ENCODE data around the gene PSMB9.
"Not testable (repeated sequence)": the region's sequence is repeated elsewhere in the genome, so short reads cannot be mapped to it uniquely, and the experiment has no call there.

Gene PSMB9

GRCh38 chr6:32857156-32857891 lies 3.3 kb downstream of the PSMB9 start:
- Histone ChIP-seq H3K4me3 (ENCODE audit: insufficient read depth, low read depth, low read length, poor library complexity, severe bottlenecking) (no peak overlapping the region), H3K36me3 (ENCODE audit: control insufficient read depth, insufficient read depth, low read length) (peaks cover 41% of the 10 kb centered on the region), H3K27me3 (replicated peaks; ENCODE audit: control insufficient read depth, insufficient read depth, low read length, poor library complexity, severe bottlenecking) (no peaks in the 10 kb centered on the region), H3K4me1 (ENCODE audit: control insufficient read depth, insufficient read depth, low read length, poor library complexity, severe bottlenecking) (peaks cover 14% of the 10 kb centered on the region), H3K27ac (ENCODE audit: insufficient read depth, low read length, poor library complexity, severe bottlenecking) (no peak overlapping the region), H3K9me3 (ENCODE audit: control insufficient read depth, low read length) (no peaks in the 10 kb centered on the region)
- no peak for DNase-seq

- no peak for DNase-seq
- no peak overlapping the region for H3K27ac ChIP-seq (ENCODE audit: insufficient read depth, low read length, poor library complexity, severe bottlenecking)
- H3K4me1 ChIP-seq (ENCODE audit: control insufficient read depth, insufficient read depth, low read length, poor library complexity, severe bottlenecking), result peaks cover 11% of the 10 kb centered on the region
- no peak overlapping the region for H3K4me3 ChIP-seq (ENCODE audit: insufficient read depth, low read depth, low read length, poor library complexity, severe bottlenecking)
- no peaks in the 10 kb centered on the region for H3K27me3 ChIP-seq (replicated peaks; ENCODE audit: control insufficient read depth, insufficient read depth, low read length, poor library complexity, severe bottlenecking)
- no peaks in the 10 kb centered on the region for H3K9me3 ChIP-seq (ENCODE audit: control insufficient read depth, low read length)
- peaks cover 41% of the 10 kb centered on the region for H3K36me3 ChIP-seq (ENCODE audit: control insufficient read depth, insufficient read depth, low read length)
These were observed 4.2 kb downstream of the PSMB9 start for GRCh38 chr6:32858194-32858593.

- peaks cover 8% of the 10 kb centered on the region for H3K4me1 ChIP-seq (ENCODE audit: control insufficient read depth, insufficient read depth, low read length, poor library complexity, severe bottlenecking)
- peaks cover 41% of the 10 kb centered on the region for H3K36me3 ChIP-seq (ENCODE audit: control insufficient read depth, insufficient read depth, low read length)
- no peak overlapping the region for H3K27ac ChIP-seq (ENCODE audit: insufficient read depth, low read length, poor library complexity, severe bottlenecking)
- no peaks in the 10 kb centered on the region for H3K27me3 ChIP-seq (replicated peaks; ENCODE audit: control insufficient read depth, insufficient read depth, low read length, poor library complexity, severe bottlenecking)
- no peak overlapping the region for H3K4me3 ChIP-seq (ENCODE audit: insufficient read depth, low read depth, low read length, poor library complexity, severe bottlenecking)
- DNase-seq, result no peak
- no peaks in the 10 kb centered on the region for H3K9me3 ChIP-seq (ENCODE audit: control insufficient read depth, low read length)
These were observed 6.7 kb downstream of the PSMB9 start for GRCh38 chr6:32860674-32861073.

- Histone ChIP-seq H3K27ac (ENCODE audit: insufficient read depth, low read length, poor library complexity, severe bottlenecking) (no peak overlapping the region), H3K4me3 (ENCODE audit: insufficient read depth, low read depth, low read length, poor library complexity, severe bottlenecking) (no peak overlapping the region), H3K9me3 (ENCODE audit: control insufficient read depth, low read length) (no peaks in the 10 kb centered on the region), H3K4me1 (ENCODE audit: control insufficient read depth, insufficient read depth, low read length, poor library complexity, severe bottlenecking) (peaks cover 6% of the 10 kb centered on the region), H3K36me3 (ENCODE audit: control insufficient read depth, insufficient read depth, low read length) (peaks cover 34% of the 10 kb centered on the region), H3K27me3 (replicated peaks; ENCODE audit: control insufficient read depth, insufficient read depth, low read length, poor library complexity, severe bottlenecking) (no peaks in the 10 kb centered on the region)
- DNase-seq, result no peak
These were observed 8.7 kb downstream of the PSMB9 start for GRCh38 chr6:32862725-32863124.

- no peak overlapping the region for H3K27ac ChIP-seq (ENCODE audit: insufficient read depth, low read length, poor library complexity, severe bottlenecking)
- H3K4me1 ChIP-seq (ENCODE audit: control insufficient read depth, insufficient read depth, low read length, poor library complexity, severe bottlenecking), result peaks cover 6% of the 10 kb centered on the region
- H3K9me3 ChIP-seq (ENCODE audit: control insufficient read depth, low read length), result no peaks in the 10 kb centered on the region
- peaks cover 4% of the 10 kb centered on the region for H3K36me3 ChIP-seq (ENCODE audit: control insufficient read depth, insufficient read depth, low read length)
- H3K27me3 ChIP-seq (replicated peaks; ENCODE audit: control insufficient read depth, insufficient read depth, low read length, poor library complexity, severe bottlenecking), result no peaks in the 10 kb centered on the region
- DNase-seq, result no peak
- no peak overlapping the region for H3K4me3 ChIP-seq (ENCODE audit: insufficient read depth, low read depth, low read length, poor library complexity, severe bottlenecking)
These were observed 11.9 kb downstream of the PSMB9 start for GRCh38 chr6:32865724-32866443.

GRCh38 chr6:32867022-32867477 lies 13.1 kb downstream of the PSMB9 start:
- Histone ChIP-seq H3K4me1 (ENCODE audit: control insufficient read depth, insufficient read depth, low read length, poor library complexity, severe bottlenecking) (peaks cover 6% of the 10 kb centered on the region), H3K36me3 (ENCODE audit: control insufficient read depth, insufficient read depth, low read length) (no peaks in the 10 kb centered on the region), H3K9me3 (ENCODE audit: control insufficient read depth, low read length) (no peaks in the 10 kb centered on the region), H3K27me3 (replicated peaks; ENCODE audit: control insufficient read depth, insufficient read depth, low read length, poor library complexity, severe bottlenecking) (no peaks in the 10 kb centered on the region), H3K4me3 (ENCODE audit: insufficient read depth, low read depth, low read length, poor library complexity, severe bottlenecking) (no peak overlapping the region), H3K27ac (ENCODE audit: insufficient read depth, low read length, poor library complexity, severe bottlenecking) (peak overlapping the region; percentile 12)
- DNase-seq, result no peak

GRCh38 chr6:32867554-32868256 lies 13.7 kb downstream of the PSMB9 start:
- no peak for DNase-seq
- Histone ChIP-seq H3K36me3 (ENCODE audit: control insufficient read depth, insufficient read depth, low read length) (no peaks in the 10 kb centered on the region), H3K27me3 (replicated peaks; ENCODE audit: control insufficient read depth, insufficient read depth, low read length, poor library complexity, severe bottlenecking) (no peaks in the 10 kb centered on the region), H3K4me1 (ENCODE audit: control insufficient read depth, insufficient read depth, low read length, poor library complexity, severe bottlenecking) (peaks cover 6% of the 10 kb centered on the region), H3K27ac (ENCODE audit: insufficient read depth, low read length, poor library complexity, severe bottlenecking) (peak overlapping the region; percentile 12), H3K9me3 (ENCODE audit: control insufficient read depth, low read length) (no peaks in the 10 kb centered on the region), H3K4me3 (ENCODE audit: insufficient read depth, low read depth, low read length, poor library complexity, severe bottlenecking) (no peak overlapping the region)

GRCh38 chr6:32868257-32868788 lies 14.3 kb downstream of the PSMB9 start:
- no peaks in the 10 kb centered on the region for H3K27me3 ChIP-seq (replicated peaks; ENCODE audit: control insufficient read depth, insufficient read depth, low read length, poor library complexity, severe bottlenecking)
- no peaks in the 10 kb centered on the region for H3K9me3 ChIP-seq (ENCODE audit: control insufficient read depth, low read length)
- DNase-seq, result peak; percentile 68 to 81 (median 74)
- H3K4me3 ChIP-seq (ENCODE audit: insufficient read depth, low read depth, low read length, poor library complexity, severe bottlenecking), result no peak overlapping the region
- no peak overlapping the region for H3K27ac ChIP-seq (ENCODE audit: insufficient read depth, low read length, poor library complexity, severe bottlenecking)
- no peaks in the 10 kb centered on the region for H3K36me3 ChIP-seq (ENCODE audit: control insufficient read depth, insufficient read depth, low read length)
- H3K4me1 ChIP-seq (ENCODE audit: control insufficient read depth, insufficient read depth, low read length, poor library complexity, severe bottlenecking), result peaks cover 6% of the 10 kb centered on the region

GRCh38 chr6:32873947-32874346 lies 20.0 kb downstream of the PSMB9 start:
- H3K27ac ChIP-seq (ENCODE audit: insufficient read depth, low read length, poor library complexity, severe bottlenecking), result not testable (repeated sequence)

More at GRCh38 chr6:32873947-32874346, 20.0 kb downstream of the PSMB9 start:
- not testable (repeated sequence) for H3K4me1 ChIP-seq (ENCODE audit: control insufficient read depth, insufficient read depth, low read length, poor library complexity, severe bottlenecking); DNase-seq; H3K9me3 ChIP-seq (ENCODE audit: control insufficient read depth, low read length); H3K27me3 ChIP-seq (replicated peaks; ENCODE audit: control insufficient read depth, insufficient read depth, low read length, poor library complexity, severe bottlenecking); H3K36me3 ChIP-seq (ENCODE audit: control insufficient read depth, insufficient read depth, low read length); H3K4me3 ChIP-seq (ENCODE audit: insufficient read depth, low read depth, low read length, poor library complexity, severe bottlenecking)
